ENCODE results near the gene ADCK2. TPM values are rescaled to one million over a fixed set of nuclear protein-coding genes. Genes with fewer than 3 reads are reported as not detected.
"Not testable (repeated sequence)": the region's sequence is repeated elsewhere in the genome, so short reads cannot be mapped to it uniquely, and the experiment has no call there.

Gene ADCK2
- total RNA-seq, 2 experiments from 2014 or later, result 20.6 to 20.8 TPM

DNA sequence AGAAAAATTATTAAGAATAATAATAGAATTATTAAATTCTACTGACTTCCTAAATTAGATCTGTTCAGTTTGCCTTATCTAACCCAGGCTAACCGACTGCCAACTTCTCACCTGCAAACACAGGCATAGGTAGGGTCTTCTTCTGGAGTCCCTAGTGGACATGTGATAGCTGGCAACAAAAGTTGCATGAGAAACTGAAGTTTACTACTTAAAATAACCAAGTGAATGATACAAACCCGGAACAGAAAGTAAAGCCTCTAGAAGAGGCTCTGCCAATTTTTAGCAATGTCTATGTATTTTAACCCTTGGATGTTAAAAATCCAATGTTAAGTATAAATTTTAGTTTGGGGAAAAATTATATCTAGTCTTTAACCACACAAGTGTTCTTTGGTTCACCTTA lies 61.4 kb downstream of the ADCK2 start:
- ATAC-seq (no peak), DNase-seq (no peak)
- Mint-ChIP-seq H3K36me3 (ENCODE audit: low read depth) (peaks cover 12% of the 10 kb centered on the region), H3K27ac (no peak overlapping the region), H3K9me3 (ENCODE audit: insufficient read depth) (no peaks in the 10 kb centered on the region), H3K4me1 (ENCODE audit: low read depth) (no peaks in the 10 kb centered on the region), H3K4me3 (no peak overlapping the region), H3K27me3 (ENCODE audit: low read depth) (no peaks in the 10 kb centered on the region)
- POLR2A ChIA-PET, result no interaction called here
- CTCF ChIA-PET, result no interaction called here

DNA sequence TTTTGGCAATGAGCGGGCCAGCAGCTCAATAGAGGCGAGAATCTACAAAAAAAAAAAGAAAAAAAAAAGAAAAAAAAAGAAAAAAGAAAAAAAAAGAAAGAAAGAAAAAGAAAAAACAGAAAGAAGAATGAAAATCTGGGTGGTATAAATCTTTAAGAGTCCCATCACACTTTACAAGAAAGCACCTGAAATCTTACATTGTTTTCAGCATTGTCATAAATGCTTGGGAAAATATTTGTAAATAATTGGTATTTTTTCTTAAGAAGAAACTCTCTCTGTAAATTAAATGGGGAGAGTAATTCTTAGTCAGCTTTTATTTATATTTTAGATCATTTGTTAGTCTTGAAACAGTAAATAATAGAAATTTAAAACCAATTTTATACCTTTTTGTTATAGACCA lies 62.0 kb downstream of the ADCK2 start:
- ChIA-PET POLR2A (no interaction called here), CTCF (no interaction called here)
- no peaks in the 10 kb centered on the region for H3K27me3 Mint-ChIP-seq (ENCODE audit: low read depth)
- H3K4me3 Mint-ChIP-seq, result no peak overlapping the region
- H3K36me3 Mint-ChIP-seq (ENCODE audit: low read depth), result peaks cover 16% of the 10 kb centered on the region
- DNase-seq (no peak), ATAC-seq (no peak)
- H3K9me3 Mint-ChIP-seq (ENCODE audit: insufficient read depth), result no peaks in the 10 kb centered on the region
- no peak overlapping the region for H3K27ac Mint-ChIP-seq
- H3K4me1 Mint-ChIP-seq (ENCODE audit: low read depth), result no peaks in the 10 kb centered on the region

DNA sequence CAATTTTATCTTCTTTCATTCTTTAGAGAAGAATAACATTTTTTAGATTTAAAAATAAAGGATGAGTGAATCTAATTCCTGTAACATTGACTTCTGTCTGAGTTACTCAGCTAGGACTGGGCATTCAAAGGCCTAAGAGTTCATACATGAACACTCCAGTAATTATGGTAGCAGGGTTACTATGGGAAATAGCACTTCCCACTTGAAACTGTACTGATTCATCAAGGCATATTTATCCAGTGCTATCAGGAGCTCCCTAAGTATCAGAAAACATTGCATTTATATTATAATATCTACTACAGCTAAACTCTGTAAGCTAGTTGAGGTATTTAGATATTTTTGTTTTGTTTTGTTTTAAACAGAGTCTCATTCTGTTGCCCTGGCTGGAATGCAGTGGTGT lies 65.5 kb downstream of the ADCK2 start:
- Mint-ChIP-seq H3K4me1 (ENCODE audit: low read depth) (no peaks in the 10 kb centered on the region), H3K36me3 (ENCODE audit: low read depth) (peaks cover 18% of the 10 kb centered on the region), H3K9me3 (ENCODE audit: insufficient read depth) (no peaks in the 10 kb centered on the region), H3K4me3 (no peak overlapping the region), H3K27ac (no peak overlapping the region), H3K27me3 (ENCODE audit: low read depth) (no peaks in the 10 kb centered on the region)
- POLR2A ChIA-PET, result no interaction called here
- DNase-seq (no peak), ATAC-seq (no peak)
- CTCF ChIA-PET, result interaction anchor here (2.0 kb wide), 1 partner anchor 12 kb away, joined by 8 read pairs; no protein-coding TSS in a partner anchor

DNA sequence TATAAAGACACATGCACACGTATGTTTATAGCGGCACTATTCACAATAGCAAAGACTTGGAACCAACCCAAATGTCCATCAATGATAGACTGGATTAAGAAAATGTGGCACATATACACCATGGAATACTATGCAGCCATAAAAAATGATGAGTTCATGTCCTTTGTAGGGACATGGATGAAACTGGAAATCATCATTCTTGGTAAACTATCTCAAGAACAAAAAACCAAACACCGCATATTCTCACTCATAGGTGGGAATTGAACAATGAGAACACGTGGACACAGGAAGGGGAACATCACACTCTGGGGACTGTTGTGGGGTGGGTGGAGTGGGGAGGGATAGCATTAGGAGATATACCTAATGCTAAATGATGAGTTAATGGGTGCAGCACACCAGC lies 70.5 kb downstream of the ADCK2 start:
- H3K4me3 Mint-ChIP-seq; H3K27me3 Mint-ChIP-seq (ENCODE audit: low read depth); POLR2A ChIA-PET; ATAC-seq; H3K9me3 Mint-ChIP-seq (ENCODE audit: insufficient read depth); H3K4me1 Mint-ChIP-seq (ENCODE audit: low read depth); DNase-seq; CTCF ChIA-PET; H3K27ac Mint-ChIP-seq: not testable (repeated sequence)
- H3K36me3 Mint-ChIP-seq (ENCODE audit: low read depth), result peaks cover 19% of the 10 kb centered on the region

DNA sequence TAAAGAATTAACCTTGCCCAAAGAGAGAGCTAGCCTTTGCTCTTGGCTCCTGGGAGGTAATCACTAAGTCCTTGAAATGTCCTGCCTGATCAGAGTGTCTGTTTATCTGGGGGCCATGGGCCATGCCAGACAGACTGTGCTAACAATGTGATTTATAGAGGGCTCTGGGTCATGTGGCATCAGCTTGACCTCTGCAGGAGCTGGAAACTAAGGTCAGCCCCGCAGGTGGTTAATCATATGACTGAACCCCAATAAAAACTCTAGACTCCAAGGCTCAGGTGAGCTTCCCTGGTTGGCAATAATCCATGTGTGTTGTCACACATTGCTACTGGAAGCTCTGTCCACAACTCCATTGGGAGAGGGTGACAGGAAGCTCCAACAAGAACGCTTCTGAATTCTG lies 71.3 kb downstream of the ADCK2 start:
- ATAC-seq, result no peak
- DNase-seq, result no peak
- ChIA-PET POLR2A (no interaction called here), CTCF (no interaction called here)
- H3K9me3 Mint-ChIP-seq (ENCODE audit: insufficient read depth), result no peaks in the 10 kb centered on the region
- H3K27ac Mint-ChIP-seq, result no peak overlapping the region
- H3K4me1 Mint-ChIP-seq (ENCODE audit: low read depth), result no peaks in the 10 kb centered on the region
- H3K36me3 Mint-ChIP-seq (ENCODE audit: low read depth), result peaks cover 15% of the 10 kb centered on the region
- no peak overlapping the region for H3K4me3 Mint-ChIP-seq
- no peaks in the 10 kb centered on the region for H3K27me3 Mint-ChIP-seq (ENCODE audit: low read depth)

Other genes starting within 250 kb of the ADCK2 start
- 10 to 100 TPM; 51.5 to 53.9 TPM for gene MKRN1, start 193.4 kb upstream of the ADCK2 start, total RNA-seq
- not detected for gene DENND2A, start 32.1 kb upstream of the ADCK2 start, total RNA-seq
- gene NDUFB2, start 23.8 kb downstream of the ADCK2 start, total RNA-seq, result 100 to 1,000 TPM; 213 to 221 TPM